Body of pancreas (tissue), 4 donors: ENCODE results near the gene TMEM132C.

ENCODE experiments used
- POLR2A ChIP-seq, 3 donors: fragments of 450-650 bp; IDR thresholded peaks; one replicate each; pipeline ENCODE4 v1.6.1; 2016; ENCODE audit warnings: antibody characterized with exemption in 3 of 3, mild to moderate bottlenecking in 2 of 3
- TF ChIP-seq, protein P1 (sequence below), 7 experiments: fragments of 450-650 bp in 4 of 7; fragments of 200-600 bp in 3 of 7; sonication (generic) in 3 of 7; IDR thresholded peaks; one replicate each; pipeline ENCODE4 v1.5.1; 2016 to 2019; ENCODE audit warnings: antibody characterized with exemption in 7 of 7

DNA sequence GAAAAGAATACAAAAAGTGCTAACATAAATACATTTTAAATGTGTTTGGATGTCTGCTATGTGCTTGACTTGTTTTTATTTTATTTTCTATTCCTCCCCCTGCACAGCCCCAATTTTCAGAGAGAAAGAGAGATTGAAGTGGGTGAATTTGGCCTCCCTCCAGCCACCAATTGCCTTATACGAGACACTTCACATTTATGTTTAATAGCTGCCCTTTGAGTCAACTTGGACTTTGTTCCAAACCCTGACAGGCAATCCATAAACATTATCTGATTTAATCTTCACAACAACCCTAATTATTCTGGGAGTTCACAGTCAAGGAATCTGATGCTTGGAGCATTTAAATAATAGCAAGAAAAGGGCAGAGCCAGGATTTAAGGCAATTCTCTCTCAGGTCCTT, 395.1 kb downstream of the TMEM132C start:
- TF ChIP-seq, protein P1, sequence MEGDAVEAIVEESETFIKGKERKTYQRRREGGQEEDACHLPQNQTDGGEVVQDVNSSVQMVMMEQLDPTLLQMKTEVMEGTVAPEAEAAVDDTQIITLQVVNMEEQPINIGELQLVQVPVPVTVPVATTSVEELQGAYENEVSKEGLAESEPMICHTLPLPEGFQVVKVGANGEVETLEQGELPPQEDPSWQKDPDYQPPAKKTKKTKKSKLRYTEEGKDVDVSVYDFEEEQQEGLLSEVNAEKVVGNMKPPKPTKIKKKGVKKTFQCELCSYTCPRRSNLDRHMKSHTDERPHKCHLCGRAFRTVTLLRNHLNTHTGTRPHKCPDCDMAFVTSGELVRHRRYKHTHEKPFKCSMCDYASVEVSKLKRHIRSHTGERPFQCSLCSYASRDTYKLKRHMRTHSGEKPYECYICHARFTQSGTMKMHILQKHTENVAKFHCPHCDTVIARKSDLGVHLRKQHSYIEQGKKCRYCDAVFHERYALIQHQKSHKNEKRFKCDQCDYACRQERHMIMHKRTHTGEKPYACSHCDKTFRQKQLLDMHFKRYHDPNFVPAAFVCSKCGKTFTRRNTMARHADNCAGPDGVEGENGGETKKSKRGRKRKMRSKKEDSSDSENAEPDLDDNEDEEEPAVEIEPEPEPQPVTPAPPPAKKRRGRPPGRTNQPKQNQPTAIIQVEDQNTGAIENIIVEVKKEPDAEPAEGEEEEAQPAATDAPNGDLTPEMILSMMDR (IDR thresholded peaks at IDR 0.05): no peak
- no peak for TF ChIP-seq POLR2A (IDR thresholded peaks at IDR 0.05)
